Left lung (tissue), 10 donors: ENCODE results near the gene BRD3. TPM values are rescaled to one million over a fixed set of nuclear protein-coding genes. Genes with fewer than 3 reads are reported as not detected.
A peak's percentile ranks its signal among the peaks of the same experiment; 100 is the strongest.

Source experiments
- ATAC-seq: fragments of 200-7000 bp; cut with Tn5 transposase; one replicate; pipeline ENCODE4 v1.9.1; 2020; ENCODE audit warnings: moderate library complexity
- DNase-seq, 4 donors: peaks; one replicate each; pipeline ENCODE4 v3.0.0-alpha.2; 2013 to 2020
- H3K27ac ChIP-seq, 2 donors: fragments of 200-600 bp; sonication (generic) in 1 of 2; one replicate each; pipeline versions ENCODE4 v1.5.0 to v1.8.0; 2020 to 2021
- H3K27me3 ChIP-seq, 2 donors: fragments of 200-600 bp; sonication (generic) in 1 of 2; one replicate each; pipeline versions ENCODE4 v1.5.0 to v1.8.0; 2020 to 2021
- H3K36me3 ChIP-seq, 2 donors: fragments of 200-600 bp; sonication (generic) in 1 of 2; one replicate each; pipeline versions ENCODE4 v1.5.0 to v1.8.0; 2020 to 2021
- H3K4me1 ChIP-seq, 2 donors: fragments of 200-600 bp; one replicate each; pipeline ENCODE4 v1.8.0; 2021
- H3K4me3 ChIP-seq, 2 donors: fragments of 200-600 bp; sonication (generic) in 1 of 2; one replicate each; pipeline versions ENCODE4 v1.5.0 to v1.8.0; 2020 to 2021; ENCODE audit warnings: mild to moderate bottlenecking in 1 of 2
- H3K9me3 ChIP-seq, 2 donors: fragments of 200-600 bp; sonication (generic) in 1 of 2; one replicate each; pipeline versions ENCODE4 v1.5.0 to v1.8.0; 2020 to 2021
- intact Hi-C, 2 donors: fragments of 100-400 bp; cut with DNase I; formaldehyde crosslinking; loops; one replicate each; pipeline versions ENCODE4 v1.11.2 to v1.14.2; 2022
- polyA plus RNA-seq, 6 donors: library from polyadenylated mRNA; unstranded; fragments of 120-200 nt; gene quantifications; one replicate each; pipeline ENCODE4 v1.2.1, GENCODE V29; 2013; ENCODE audit not compliant: insufficient read length in 6 of 6
- total RNA-seq, 2 donors: library from RNA; stranded (reverse); fragmentation: NEBNext Ultra II Directional; extraction: Animal tissue kit (Norgen Biotek cat#: 25700); gene quantifications; one replicate each; pipeline ENCODE4 v1.2.1, GENCODE V29; 2021
- TF ChIP-seq, protein P1 (sequence below), 2 donors: fragments of 200-600 bp; sonication (generic) in 1 of 2; IDR thresholded peaks; one replicate each; pipeline versions ENCODE4 v1.5.0 to v1.8.0; 2021; ENCODE audit warnings: antibody characterized with exemption in 2 of 2
- donor health status: DM: no; HTN: yes; CAD: no.
- donor health status: DM: no; HTN: no; CAD: no.

Gene BRD3
- total and polyA plus RNA-seq, 8 donors, result 27.0 to 45.8 (median 39.0) TPM

DNA sequence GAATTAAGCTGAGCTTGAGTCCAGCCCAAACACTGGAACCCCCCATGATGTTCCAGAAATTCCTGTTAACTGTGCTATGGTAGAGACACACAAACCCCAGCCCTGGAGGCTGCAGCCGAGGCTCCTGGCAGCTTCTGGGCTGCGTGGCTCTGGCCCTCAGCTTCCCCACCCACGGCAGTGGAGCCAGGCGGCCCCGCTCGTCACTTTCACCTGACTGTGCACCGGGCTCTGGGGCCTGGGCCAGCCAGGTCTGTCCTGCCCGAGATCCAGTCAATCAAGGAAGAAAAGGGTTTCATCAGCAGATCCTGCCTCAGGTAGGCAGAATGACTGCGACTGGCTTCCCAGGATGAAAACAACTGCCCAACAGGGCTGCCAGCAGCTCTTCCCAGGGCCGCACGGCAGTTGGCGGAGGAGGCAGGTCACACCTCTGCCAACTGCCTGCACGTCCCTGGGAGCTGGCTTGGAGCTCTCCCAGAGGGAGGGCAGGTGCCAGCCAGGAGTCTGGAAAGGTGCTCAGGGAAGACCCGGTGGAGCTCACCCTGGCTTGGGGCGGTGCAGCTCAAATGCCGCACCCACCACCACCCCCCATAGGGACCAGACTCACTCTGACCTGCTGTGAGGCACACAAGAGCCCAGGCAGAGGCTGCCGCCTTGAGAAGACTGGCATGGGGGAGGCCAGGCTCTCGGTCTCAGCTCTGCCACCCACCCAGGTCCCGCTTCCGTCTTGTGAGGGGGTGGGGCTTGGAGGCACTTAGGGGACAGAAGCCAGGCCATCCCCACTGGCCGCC is 20.7 kb downstream of the BRD3 start:
- DNase-seq, result peak in 1 of 4 donors; percentile 57
- ATAC-seq, result no peak
- H3K4me3 ChIP-seq, result no peak overlapping the region
- H3K4me1 ChIP-seq, result no peaks in the 10 kb centered on the region
- TF ChIP-seq, protein P1, sequence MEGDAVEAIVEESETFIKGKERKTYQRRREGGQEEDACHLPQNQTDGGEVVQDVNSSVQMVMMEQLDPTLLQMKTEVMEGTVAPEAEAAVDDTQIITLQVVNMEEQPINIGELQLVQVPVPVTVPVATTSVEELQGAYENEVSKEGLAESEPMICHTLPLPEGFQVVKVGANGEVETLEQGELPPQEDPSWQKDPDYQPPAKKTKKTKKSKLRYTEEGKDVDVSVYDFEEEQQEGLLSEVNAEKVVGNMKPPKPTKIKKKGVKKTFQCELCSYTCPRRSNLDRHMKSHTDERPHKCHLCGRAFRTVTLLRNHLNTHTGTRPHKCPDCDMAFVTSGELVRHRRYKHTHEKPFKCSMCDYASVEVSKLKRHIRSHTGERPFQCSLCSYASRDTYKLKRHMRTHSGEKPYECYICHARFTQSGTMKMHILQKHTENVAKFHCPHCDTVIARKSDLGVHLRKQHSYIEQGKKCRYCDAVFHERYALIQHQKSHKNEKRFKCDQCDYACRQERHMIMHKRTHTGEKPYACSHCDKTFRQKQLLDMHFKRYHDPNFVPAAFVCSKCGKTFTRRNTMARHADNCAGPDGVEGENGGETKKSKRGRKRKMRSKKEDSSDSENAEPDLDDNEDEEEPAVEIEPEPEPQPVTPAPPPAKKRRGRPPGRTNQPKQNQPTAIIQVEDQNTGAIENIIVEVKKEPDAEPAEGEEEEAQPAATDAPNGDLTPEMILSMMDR (IDR thresholded peaks at IDR 0.05), result no peak
- peaks cover 0 to 97% of the 10 kb centered on the region in 2 donors for H3K36me3 ChIP-seq
- H3K27ac ChIP-seq, result no peak overlapping the region
- no peaks in the 10 kb centered on the region for H3K27me3 ChIP-seq
- intact Hi-C loops, result no loop called here
- no peaks in the 10 kb centered on the region for H3K9me3 ChIP-seq

DNA sequence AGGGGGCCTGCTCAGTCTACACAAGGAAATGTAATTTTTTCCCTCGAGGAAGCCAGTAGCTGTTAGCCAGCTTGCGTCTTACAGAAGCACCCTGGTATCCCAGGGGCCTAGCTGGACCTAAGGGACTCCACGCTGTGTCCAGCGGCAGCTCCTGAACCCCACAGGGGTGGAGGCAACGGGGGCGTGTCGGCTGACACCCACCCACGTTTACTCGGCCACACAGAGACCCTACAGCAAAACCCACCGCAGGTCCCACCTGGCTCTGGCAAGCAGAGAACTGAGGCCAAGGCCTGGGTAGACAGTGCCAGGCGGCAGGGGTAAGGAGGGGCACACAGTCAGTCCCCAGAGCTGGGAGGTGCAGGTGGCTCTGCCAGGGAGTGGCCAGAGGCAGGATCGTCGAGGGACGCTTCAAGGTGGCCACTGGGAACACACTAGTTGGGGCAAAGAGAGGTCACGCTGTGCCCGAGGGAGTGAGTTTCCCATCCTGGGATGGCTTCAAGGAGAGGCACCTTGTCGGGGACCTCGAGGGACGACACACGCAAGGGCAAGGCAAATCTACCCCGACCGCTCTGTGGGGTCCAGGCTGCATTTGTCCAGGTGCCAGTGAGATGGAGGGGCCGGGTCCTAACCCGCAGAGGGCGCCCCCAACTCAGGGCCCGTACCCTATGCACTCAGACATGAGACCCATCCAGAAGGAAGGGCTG is 21.8 kb downstream of the BRD3 start:
- H3K4me1 ChIP-seq, result peaks cover 0 to 10% of the 10 kb centered on the region in 2 donors
- no peaks in the 10 kb centered on the region for H3K27me3 ChIP-seq
- DNase-seq (peak in 1 of 4 donors; percentile 70), ATAC-seq (no peak)
- TF ChIP-seq, protein P1 (IDR thresholded peaks at IDR 0.05), result no peak
- intact Hi-C loops, result no loop called here
- no peak overlapping the region for H3K27ac ChIP-seq
- H3K36me3 ChIP-seq, result peaks cover 0 to 97% of the 10 kb centered on the region in 2 donors
- no peaks in the 10 kb centered on the region for H3K9me3 ChIP-seq
- H3K4me3 ChIP-seq, result no peak overlapping the region

DNA sequence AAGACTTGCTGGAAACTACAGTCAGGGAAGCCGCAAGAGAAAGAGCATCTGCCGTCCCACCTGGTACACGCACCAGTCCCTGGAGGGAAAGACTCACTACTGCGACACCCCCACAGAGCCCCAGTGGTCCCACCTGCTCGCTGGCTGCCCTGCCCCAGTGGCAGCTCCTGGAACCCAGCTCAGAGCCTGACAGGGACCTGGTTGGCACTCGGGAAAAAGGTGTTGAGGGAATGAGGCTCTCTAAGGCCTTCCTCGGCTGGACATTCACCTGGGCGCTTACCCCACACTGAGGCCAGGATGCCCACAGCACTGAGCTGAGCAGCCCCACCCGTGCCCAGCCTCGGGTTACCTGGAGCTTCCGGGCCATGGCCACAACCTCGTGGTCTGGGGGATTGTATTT is 22.9 kb downstream of the BRD3 start:
- intact Hi-C loops, result no loop called here
- TF ChIP-seq, protein P1 (IDR thresholded peaks at IDR 0.05), result no peak
- Histone ChIP-seq H3K27ac (no peak overlapping the region), H3K27me3 (no peaks in the 10 kb centered on the region), H3K36me3 (peaks cover 0 to 97% of the 10 kb centered on the region in 2 donors), H3K4me3 (no peak overlapping the region), H3K9me3 (no peaks in the 10 kb centered on the region), H3K4me1 (peaks cover 0 to 15% of the 10 kb centered on the region in 2 donors)
- DNase-seq (peak in 1 of 4 donors; percentile 47), ATAC-seq (no peak)

DNA sequence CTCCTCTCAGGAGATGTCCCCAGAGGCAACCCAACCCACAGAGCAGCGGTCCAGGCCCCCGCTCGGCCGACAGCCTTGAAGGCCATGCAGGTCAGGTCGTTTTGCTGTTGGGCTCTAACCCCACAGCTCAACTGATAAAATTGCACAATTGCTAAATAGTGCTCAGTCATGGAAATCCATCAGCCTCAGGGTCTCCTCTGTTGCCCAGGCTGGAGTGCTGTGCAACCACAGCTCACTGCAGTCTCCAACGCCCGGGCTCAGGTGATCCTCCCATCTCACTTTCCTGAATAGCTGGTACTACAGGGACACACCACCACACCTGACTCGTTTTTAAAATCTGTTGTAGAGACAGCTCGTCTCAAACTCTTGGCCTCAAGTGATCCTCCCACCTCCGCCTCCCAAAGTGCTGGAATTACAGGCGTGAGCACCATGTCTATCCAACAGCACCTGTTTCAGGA is 24.3 kb downstream of the BRD3 start:
- no peak overlapping the region for H3K4me3 ChIP-seq
- H3K9me3 ChIP-seq, result no peaks in the 10 kb centered on the region
- intact Hi-C loops, result no loop called here
- H3K27ac ChIP-seq, result no peak overlapping the region
- no peaks in the 10 kb centered on the region for H3K27me3 ChIP-seq
- peaks cover 0 to 97% of the 10 kb centered on the region in 2 donors for H3K36me3 ChIP-seq
- ATAC-seq (no peak), DNase-seq (peak in 1 of 4 donors; percentile 58)
- peaks cover 0 to 15% of the 10 kb centered on the region in 2 donors for H3K4me1 ChIP-seq
- TF ChIP-seq, protein P1 (IDR thresholded peaks at IDR 0.05), result no peak

DNA sequence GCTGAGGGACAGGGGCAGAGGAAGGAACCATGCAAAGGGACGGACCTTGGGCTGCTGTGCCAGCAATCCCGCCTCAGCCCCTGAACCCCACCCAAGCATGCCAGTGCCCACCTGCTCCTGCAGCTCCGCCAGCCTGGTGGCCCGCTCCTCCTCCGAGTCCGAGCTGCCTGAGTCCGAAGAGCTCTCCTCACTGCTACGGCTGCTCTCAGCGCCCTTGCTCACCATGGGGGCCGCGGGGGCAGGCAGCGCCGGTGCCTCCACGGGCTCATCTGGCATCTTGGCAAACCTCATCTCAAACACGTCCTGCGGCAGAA is 26.2 kb downstream of the BRD3 start:
- peaks cover 0 to 94% of the 10 kb centered on the region in 2 donors for H3K36me3 ChIP-seq
- peaks cover 0 to 15% of the 10 kb centered on the region in 2 donors for H3K4me1 ChIP-seq
- intact Hi-C loops, result no loop called here
- H3K9me3 ChIP-seq, result no peaks in the 10 kb centered on the region
- no peaks in the 10 kb centered on the region for H3K27me3 ChIP-seq
- ATAC-seq (no peak), DNase-seq (peak in 1 of 4 donors; percentile 67)
- TF ChIP-seq, protein P1 (IDR thresholded peaks at IDR 0.05), result no peak
- no peak overlapping the region for H3K27ac ChIP-seq
- H3K4me3 ChIP-seq, result no peak overlapping the region
